ENCODE data around the gene DMXL1. TPM values are rescaled to one million over a fixed set of nuclear protein-coding genes. Genes with fewer than 3 reads are reported as not detected.

The DMXL1 gene
- total RNA-seq, 4 donors from 2014 or later = 78.8 to 181 (median 90.3) TPM

DNA sequence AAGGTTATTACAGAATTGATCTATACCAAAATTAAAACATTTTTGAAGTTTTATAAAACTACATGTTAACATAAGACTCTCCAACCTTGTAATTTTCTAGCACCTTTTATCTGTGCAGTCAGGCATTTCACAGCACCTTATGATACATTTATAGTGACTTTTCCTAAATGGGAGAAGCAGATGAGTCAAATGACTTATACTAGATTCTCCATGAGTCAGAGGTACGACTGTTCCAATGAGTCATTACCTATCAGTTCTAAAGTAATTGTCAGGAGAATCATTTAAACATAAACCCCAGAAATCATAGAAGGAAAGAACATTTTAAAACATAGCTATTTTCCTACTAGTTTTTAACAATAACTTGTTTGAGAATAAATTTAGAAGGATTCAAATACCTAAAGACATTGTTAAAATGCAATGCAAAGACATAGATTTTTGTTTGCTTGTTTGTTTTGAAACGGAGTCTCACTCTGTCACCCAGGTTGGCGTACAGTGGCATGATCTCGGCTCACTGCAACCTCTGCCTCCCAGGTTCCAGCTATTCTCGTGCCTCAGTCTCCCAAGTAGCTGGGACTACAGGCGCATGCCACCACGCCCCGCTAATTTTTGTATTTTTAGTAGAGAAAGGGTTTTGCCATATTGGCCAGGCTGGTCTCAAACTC, 34.7 kb upstream of the DMXL1 start:
- no peak for DNase-seq
- TF ChIP-seq, protein P1, sequence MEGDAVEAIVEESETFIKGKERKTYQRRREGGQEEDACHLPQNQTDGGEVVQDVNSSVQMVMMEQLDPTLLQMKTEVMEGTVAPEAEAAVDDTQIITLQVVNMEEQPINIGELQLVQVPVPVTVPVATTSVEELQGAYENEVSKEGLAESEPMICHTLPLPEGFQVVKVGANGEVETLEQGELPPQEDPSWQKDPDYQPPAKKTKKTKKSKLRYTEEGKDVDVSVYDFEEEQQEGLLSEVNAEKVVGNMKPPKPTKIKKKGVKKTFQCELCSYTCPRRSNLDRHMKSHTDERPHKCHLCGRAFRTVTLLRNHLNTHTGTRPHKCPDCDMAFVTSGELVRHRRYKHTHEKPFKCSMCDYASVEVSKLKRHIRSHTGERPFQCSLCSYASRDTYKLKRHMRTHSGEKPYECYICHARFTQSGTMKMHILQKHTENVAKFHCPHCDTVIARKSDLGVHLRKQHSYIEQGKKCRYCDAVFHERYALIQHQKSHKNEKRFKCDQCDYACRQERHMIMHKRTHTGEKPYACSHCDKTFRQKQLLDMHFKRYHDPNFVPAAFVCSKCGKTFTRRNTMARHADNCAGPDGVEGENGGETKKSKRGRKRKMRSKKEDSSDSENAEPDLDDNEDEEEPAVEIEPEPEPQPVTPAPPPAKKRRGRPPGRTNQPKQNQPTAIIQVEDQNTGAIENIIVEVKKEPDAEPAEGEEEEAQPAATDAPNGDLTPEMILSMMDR (IDR thresholded peaks at IDR 0.05) = no peak
- no peak for TF ChIP-seq POLR2A (IDR thresholded peaks at IDR 0.05)

DNA sequence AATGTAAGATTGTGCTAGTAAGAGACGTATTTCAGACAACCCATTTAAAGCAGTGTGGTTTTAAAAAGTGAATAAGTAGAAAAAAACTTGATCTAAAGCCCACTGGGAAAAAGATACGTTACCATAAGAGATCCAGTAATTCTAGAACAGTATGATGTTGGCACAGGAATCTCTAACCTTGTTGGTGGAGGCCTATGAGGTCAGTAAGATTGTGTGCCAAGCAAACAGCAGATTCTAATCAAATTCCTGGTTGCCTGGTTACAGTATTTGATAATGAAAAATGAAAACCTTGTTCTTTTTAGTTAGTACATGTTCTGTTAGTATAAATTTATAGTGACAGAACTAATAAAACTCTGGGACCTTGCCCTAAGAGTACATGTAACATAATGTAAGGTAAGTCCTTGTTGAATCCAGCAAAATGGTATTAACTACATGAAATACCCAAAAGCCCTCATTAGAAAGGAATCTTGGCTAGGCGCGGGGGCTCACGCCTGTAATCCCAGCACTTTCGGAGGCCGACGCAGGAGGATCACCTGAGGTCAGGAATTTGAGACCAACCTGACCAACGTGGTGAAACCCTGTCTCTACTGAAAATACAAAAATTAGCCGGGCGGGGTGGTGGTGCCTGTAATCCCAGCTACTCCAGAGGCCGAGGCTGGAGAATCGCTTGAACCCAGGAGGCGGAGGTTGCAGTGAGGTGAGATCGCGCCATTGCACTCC, 33.2 kb upstream of the DMXL1 start:
- DNase-seq = no peak
- no peak overlapping the region for H3K27ac ChIP-seq

More for the DNA sequence above, 34.7 kb upstream of the DMXL1 start:
- Histone ChIP-seq H3K27ac (no peak overlapping the region), H3K36me3 (no peaks in the 10 kb centered on the region), H3K4me3 (no peak overlapping the region), H3K27me3 (no peaks in the 10 kb centered on the region), H3K4me1 (no peaks in the 10 kb centered on the region), H3K9me3 (no peaks in the 10 kb centered on the region)

DNA sequence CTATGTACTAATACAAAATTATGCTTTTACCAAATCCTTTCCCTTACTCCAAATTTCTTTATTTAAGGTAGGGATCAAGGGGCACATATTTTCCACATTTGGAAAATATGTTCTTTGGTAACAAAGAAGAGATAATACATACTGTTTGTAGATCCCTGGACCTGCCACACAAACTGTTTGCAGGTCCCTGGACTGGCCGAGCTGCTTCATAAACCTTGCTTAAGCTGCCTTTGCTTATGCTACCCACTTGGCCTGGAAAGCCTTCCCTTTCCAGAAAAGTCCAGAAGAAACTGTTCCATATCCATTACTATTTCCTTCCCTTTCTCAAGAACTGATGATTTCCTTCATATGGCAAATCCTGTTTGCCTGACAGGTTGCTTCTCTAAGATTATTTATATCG, 22.6 kb upstream of the DMXL1 start:
- TF ChIP-seq POLR2A (IDR thresholded peaks at IDR 0.05) = no peak
- TF ChIP-seq, protein P1 (IDR thresholded peaks at IDR 0.05) = no peak
- Histone ChIP-seq H3K4me1 (no peaks in the 10 kb centered on the region), H3K27ac (no peak overlapping the region), H3K4me3 (no peak overlapping the region), H3K27me3 (no peaks in the 10 kb centered on the region), H3K36me3 (no peaks in the 10 kb centered on the region), H3K9me3 (no peaks in the 10 kb centered on the region)
- no peak for DNase-seq

More for the DNA sequence above, 33.2 kb upstream of the DMXL1 start:
- Histone ChIP-seq H3K27me3 (no peaks in the 10 kb centered on the region), H3K4me1 (no peaks in the 10 kb centered on the region), H3K4me3 (no peak overlapping the region), H3K36me3 (no peaks in the 10 kb centered on the region), H3K9me3 (no peaks in the 10 kb centered on the region)
- TF ChIP-seq POLR2A (IDR thresholded peaks at IDR 0.05) = no peak
- TF ChIP-seq, protein P1 (IDR thresholded peaks at IDR 0.05) = no peak

DNA sequence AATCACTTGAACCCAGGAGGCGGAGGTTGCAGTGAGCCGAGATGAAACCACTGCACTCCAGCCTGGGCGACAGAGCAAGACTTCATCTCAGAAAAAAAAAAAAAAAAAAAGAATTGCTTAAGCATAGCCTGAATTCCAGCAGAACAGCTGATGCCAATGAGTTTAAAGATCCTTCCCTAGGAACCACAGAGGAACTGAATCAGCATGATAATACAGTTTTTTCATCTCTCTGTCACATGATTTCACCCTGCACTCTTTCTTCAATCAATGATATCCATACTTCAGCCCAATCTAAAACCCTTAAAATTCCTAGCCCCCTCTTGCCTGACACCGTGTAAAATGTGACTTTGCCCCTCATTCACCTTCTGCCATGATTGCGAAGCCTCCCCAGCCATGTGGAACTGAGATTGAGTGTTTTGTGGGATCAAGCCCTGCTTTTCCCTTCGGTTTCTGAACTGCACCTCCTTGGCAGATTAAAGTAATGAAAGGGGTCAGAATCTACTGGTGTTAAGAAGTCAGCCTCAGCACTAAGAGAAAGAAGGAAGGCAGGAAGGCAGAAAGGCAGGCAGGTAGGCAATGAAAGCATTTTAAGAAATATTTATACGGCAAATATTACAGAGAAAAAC, 20.9 kb upstream of the DMXL1 start:
- Histone ChIP-seq H3K4me3 (no peak overlapping the region), H3K27ac (no peak overlapping the region), H3K27me3 (no peaks in the 10 kb centered on the region), H3K4me1 (no peaks in the 10 kb centered on the region), H3K36me3 (no peaks in the 10 kb centered on the region), H3K9me3 (no peaks in the 10 kb centered on the region)
- no peak for TF ChIP-seq POLR2A (IDR thresholded peaks at IDR 0.05)
- TF ChIP-seq, protein P1 (IDR thresholded peaks at IDR 0.05) = no peak
- no peak for DNase-seq

DNA sequence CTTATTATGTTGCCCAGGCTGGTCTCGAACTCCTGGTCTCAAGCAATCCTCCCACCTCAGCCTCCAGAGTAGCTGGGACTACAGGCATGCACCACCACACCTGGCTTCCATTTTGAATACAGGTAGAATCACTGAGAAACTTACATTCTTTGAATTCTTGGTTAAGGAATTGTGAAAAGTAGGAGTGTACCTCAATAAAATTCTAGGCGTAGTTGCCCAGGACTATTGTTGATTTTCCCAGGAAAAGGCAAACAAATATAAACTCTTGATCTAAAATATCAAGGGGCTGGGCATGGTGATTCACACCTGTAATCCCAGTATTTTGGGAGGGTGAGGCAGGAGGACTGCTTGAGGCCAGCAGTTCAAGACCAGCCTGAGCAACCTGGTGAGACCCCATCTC, 16.8 kb upstream of the DMXL1 start:
- H3K36me3 ChIP-seq = no peaks in the 10 kb centered on the region
- no peaks in the 10 kb centered on the region for H3K4me1 ChIP-seq
- no peak overlapping the region for H3K4me3 ChIP-seq
- H3K27ac ChIP-seq = no peak overlapping the region
- no peak for DNase-seq
- TF ChIP-seq, protein P1 (IDR thresholded peaks at IDR 0.05) = no peak
- no peak for TF ChIP-seq POLR2A (IDR thresholded peaks at IDR 0.05)
- no peaks in the 10 kb centered on the region for H3K9me3 ChIP-seq
- H3K27me3 ChIP-seq = no peaks in the 10 kb centered on the region

All from Peyer's patch (tissue), 4 donors.